Transverse colon (tissue), 4 donors: Measurements from ENCODE around the gene RAI14. TPM values are rescaled to one million over a fixed set of nuclear protein-coding genes. Genes with fewer than 3 reads are reported as not detected.

Experiments used
- DNase-seq: peaks from one replicate; pipeline ENCODE4 v3.0.0-alpha.2; 2019
- H3K27ac ChIP-seq, 4 donors: fragments of 200-600 bp; sonication (generic); 2 replicates each; pipeline ENCODE4 v1.5.1; 2016 to 2018; ENCODE audit warnings: inconsistent platforms in 4 of 4
- H3K27me3 ChIP-seq: fragments of 200-600 bp; sonication (generic); 2 replicates; pipeline ENCODE4 v1.5.1; 2017; ENCODE audit warnings: inconsistent platforms
- H3K36me3 ChIP-seq, 4 donors: fragments of 200-600 bp; sonication (generic); 2 replicates each; pipeline ENCODE4 v1.5.1; 2017 to 2019; ENCODE audit warnings: inconsistent platforms in 4 of 4
- H3K4me1 ChIP-seq, 4 donors: fragments of 200-600 bp; sonication (generic); 2 replicates each; pipeline ENCODE4 v1.5.1; 2017 to 2020; ENCODE audit warnings: inconsistent platforms in 4 of 4
- H3K4me3 ChIP-seq, 4 donors: fragments of 200-600 bp; sonication (generic); 1 replicate in 1 of 4; 2 replicates in 3 of 4; pipeline versions ENCODE4 v1.5.1 to v1.6.1; 2017 to 2019; ENCODE audit warnings: inconsistent platforms in 4 of 4
- H3K9me3 ChIP-seq, 2 donors: fragments of 200-600 bp; sonication (generic); 2 replicates each; pipeline ENCODE4 v1.5.1; 2017 to 2019; ENCODE audit warnings: inconsistent platforms in 2 of 2
- CTCF ChIP-seq, 5 experiments: fragments of 200-600 bp in 3 of 5; fragments of 450-650 bp in 2 of 5; sonication (generic) in 3 of 5; IDR thresholded peaks; 1 replicate in 2 of 5; 2 replicates in 3 of 5; pipeline ENCODE4 v1.5.1; 2016 to 2017; ENCODE audit warnings: antibody characterized with exemption in 5 of 5, inconsistent platforms in 3 of 5, mild to moderate bottlenecking in 2 of 5, moderate library complexity in 1 of 5
- EP300 ChIP-seq: sonication (generic); formaldehyde crosslinking; IDR thresholded peaks from one replicate; pipeline ENCODE4 v1.6.1; 2017; ENCODE audit warnings: antibody characterized with exemption, low read depth
- POLR2A ChIP-seq: fragments of 450-650 bp; IDR thresholded peaks from one replicate; pipeline ENCODE4 v1.6.1; 2016; ENCODE audit warnings: antibody characterized with exemption, mild to moderate bottlenecking, moderate library complexity
- POLR2AphosphoS5 ChIP-seq, 3 donors: sonication (generic); formaldehyde crosslinking; IDR thresholded peaks; one replicate each; pipeline ENCODE4 v1.6.1; 2016; ENCODE audit warnings: antibody characterized with exemption in 3 of 3
- WGBS, 2 donors: methylation state at CpG; one replicate each; pipeline ENCODE4 v1.1.5; 2018; ENCODE audit warnings: low coverage in 1 of 2; 5-methylcytosine and 5-hydroxymethylcytosine counted together
- in situ Hi-C, 4 donors: fragments of 200-750 bp; cut with MboI; loops; one replicate each; pipeline versions ENCODE4 v1.15.0 to v1.15.1; 2017; ENCODE audit warnings: low sequenced_read_pairs in 3 of 4, low pct_ligation_motif_present in 1 of 4, low pct_unique_long_range_greater_than_20kb in 1 of 4
- intact Hi-C: fragments of 100-400 bp; cut with DNase I; formaldehyde crosslinking; loops from one replicate; pipeline ENCODE4 v1.15.1; 2023; ENCODE audit warnings: low total_unique reads
- total RNA-seq, 4 donors: library from RNA; depleted of rRNA; stranded (reverse); fragments of >200 nt; gene quantifications; one replicate each; pipeline ENCODE4 v1.1.0, GENCODE V29; 2016

RAI14 gene
- total RNA-seq, 4 donors from 2014 or later: 13.9 to 18.3 (median 15.3) TPM

GRCh38 chr5:34848230-34848629, 192.1 kb downstream of the RAI14 start:
- H3K9me3 ChIP-seq: no peaks in the 10 kb centered on the region
- no peak for DNase-seq
- no peak overlapping the region for H3K4me3 ChIP-seq
- in situ Hi-C loops (no loop called here), intact Hi-C loops (no loop called here)
- no peaks in the 10 kb centered on the region for H3K36me3 ChIP-seq
- H3K27me3 ChIP-seq: no peaks in the 10 kb centered on the region
- no peak overlapping the region for H3K27ac ChIP-seq
- H3K4me1 ChIP-seq: no peaks in the 10 kb centered on the region
- 73 to 87% methylated on average over 2 of the region's 2 CpGs for WGBS, 2 donors
- TF ChIP-seq POLR2AphosphoS5 (IDR thresholded peaks at IDR 0.05) (no peak), EP300 (no peak), POLR2A (no peak), CTCF (IDR thresholded peaks at IDR 0.05) (no peak)

DNA sequence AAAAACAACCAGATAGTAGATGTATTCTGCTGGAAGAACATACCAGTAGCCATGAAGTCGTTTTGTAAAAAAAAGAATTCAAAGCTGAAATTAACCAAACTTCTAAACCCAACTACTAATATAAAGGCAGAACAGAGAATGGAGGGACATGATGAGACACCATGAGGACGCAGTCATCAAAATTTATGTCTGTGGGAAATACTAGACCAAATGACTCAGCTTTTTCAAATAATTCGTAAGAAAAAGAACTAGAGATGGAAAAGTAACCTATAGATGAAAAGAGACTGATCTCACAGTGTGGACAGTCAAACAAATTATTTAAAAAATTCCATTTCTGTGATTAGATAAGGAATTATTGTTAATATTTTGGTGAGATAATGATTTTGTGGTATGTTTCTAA, 193.1 kb downstream of the RAI14 start:
- Histone ChIP-seq H3K27ac (no peak overlapping the region), H3K9me3 (no peaks in the 10 kb centered on the region), H3K27me3 (no peaks in the 10 kb centered on the region), H3K36me3 (no peaks in the 10 kb centered on the region), H3K4me1 (no peaks in the 10 kb centered on the region), H3K4me3 (no peak overlapping the region)
- TF ChIP-seq CTCF (IDR thresholded peaks at IDR 0.05) (no peak), POLR2A (no peak), EP300 (no peak), POLR2AphosphoS5 (IDR thresholded peaks at IDR 0.05) (no peak)
- WGBS, 2 donors: 87% methylated on average over 3 of the region's 3 CpGs
- in situ Hi-C loops: no loop called here
- DNase-seq: no peak
- intact Hi-C loops: no loop called here

- Histone ChIP-seq H3K4me3 (no peak overlapping the region), H3K4me1 (no peaks in the 10 kb centered on the region), H3K27ac (no peak overlapping the region), H3K9me3 (no peaks in the 10 kb centered on the region), H3K36me3 (no peaks in the 10 kb centered on the region), H3K27me3 (no peaks in the 10 kb centered on the region)
- WGBS, 2 donors: 69% methylated on average over 2 to 4 of the region's 4 CpGs
- in situ Hi-C loops (no loop called here), intact Hi-C loops (no loop called here)
- TF ChIP-seq EP300 (no peak), CTCF (IDR thresholded peaks at IDR 0.05) (no peak), POLR2AphosphoS5 (IDR thresholded peaks at IDR 0.05) (no peak), POLR2A (no peak)
- DNase-seq: no peak
Measured at GRCh38 chr5:34854459-34855174, 198.5 kb downstream of the RAI14 start.

GRCh38 chr5:34857161-34857560, 201.0 kb downstream of the RAI14 start:
- Histone ChIP-seq H3K27ac (no peak overlapping the region), H3K27me3 (no peaks in the 10 kb centered on the region), H3K4me1 (no peaks in the 10 kb centered on the region), H3K9me3 (no peaks in the 10 kb centered on the region), H3K36me3 (no peaks in the 10 kb centered on the region), H3K4me3 (no peak overlapping the region)
- no peak for DNase-seq
- WGBS, 2 donors: 79 to 87% methylated on average over 3 of the region's 3 CpGs
- no peak for TF ChIP-seq EP300
- in situ Hi-C loops: no loop called here
- intact Hi-C loops: no loop called here

- DNase-seq: no peak
- intact Hi-C loops (no loop called here), in situ Hi-C loops (no loop called here)
- no peak overlapping the region for H3K4me3 ChIP-seq
- no peaks in the 10 kb centered on the region for H3K4me1 ChIP-seq
- H3K9me3 ChIP-seq: no peaks in the 10 kb centered on the region
- H3K27me3 ChIP-seq: no peaks in the 10 kb centered on the region
- H3K36me3 ChIP-seq: no peaks in the 10 kb centered on the region
- TF ChIP-seq EP300 (no peak), CTCF (IDR thresholded peaks at IDR 0.05) (no peak), POLR2AphosphoS5 (IDR thresholded peaks at IDR 0.05) (no peak), POLR2A (no peak)
- 85% methylated on average over 1 of the region's 1 CpG; no CpG with 5 or more reads in 1 of the 2 donors for WGBS, 2 donors
- no peak overlapping the region for H3K27ac ChIP-seq
Measured at GRCh38 chr5:34857894-34858293, 201.8 kb downstream of the RAI14 start.
